Loucy (cell line): ENCODE results near the gene DCHS2.

ENCODE experiments used
- CTCF ChIP-seq: fragments of 200-600 bp; sonication (generic); conservative IDR thresholded peaks from 2 replicates; pipeline ENCODE4 v1.5.1; 2014; ENCODE audit warnings: mild to moderate bottlenecking, antibody characterized with exemption, low read length
- EZH2phosphoT487 ChIP-seq: fragments of 200-600 bp; IDR thresholded peaks from 2 replicates; pipeline ENCODE4 v1.6.1; 2018; ENCODE audit warnings: antibody characterized with exemption, mild to moderate bottlenecking, moderate library complexity, borderline replicate concordance

GRCh38 chr4:154464654-154465053, 26.9 kb downstream of the DCHS2 start:
- TF ChIP-seq CTCF (no peak), EZH2phosphoT487 (no peak)
